ENCODE results near the gene CLRN3.

GRCh38 chr10:127932521-127933270, 40.0 kb upstream of the CLRN3 start:
- TF ChIP-seq CTCF (IDR thresholded peaks at IDR 0.05 in 4 of 5, conservative IDR thresholded peaks at IDR 0.05 in 1 of 5), result no peak
- no peak for TF ChIP-seq POLR2A (IDR thresholded peaks at IDR 0.05)

Data from gastrocnemius medialis (tissue), 4 donors.